ENCODE measurements around the gene RUNX2. TPM values are rescaled to one million over a fixed set of nuclear protein-coding genes. Genes with fewer than 3 reads are reported as not detected.

RUNX2 gene
- total RNA-seq, 2 experiments from 2014 or later: 5.1 to 6.3 TPM

DNA sequence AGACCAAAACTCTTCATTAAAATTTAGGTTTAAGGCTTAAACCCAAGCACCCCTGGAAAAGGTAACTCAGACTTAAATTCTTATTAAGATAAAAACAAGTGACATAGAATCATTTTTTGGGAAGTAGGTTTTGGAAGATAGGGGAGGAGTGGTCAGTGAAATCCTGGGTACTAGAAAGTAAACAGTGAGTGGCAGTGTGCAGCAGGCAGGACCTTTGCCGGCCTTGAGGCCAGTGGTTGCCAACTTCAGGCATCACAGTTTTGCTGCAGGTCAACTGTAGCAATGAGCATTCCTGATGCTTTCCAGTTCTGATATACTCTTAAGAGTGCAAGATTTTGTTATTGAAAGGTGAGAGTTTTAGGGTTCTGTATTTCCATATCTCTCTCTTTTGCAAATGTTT lies 118.9 kb downstream of the RUNX2 start:
- Mint-ChIP-seq H3K4me3 (no peak overlapping the region), H3K36me3 (peaks cover 3% of the 10 kb centered on the region), H3K9me3 (no peaks in the 10 kb centered on the region), H3K4me1 (peaks cover 16% of the 10 kb centered on the region), H3K27me3 (no peaks in the 10 kb centered on the region), H3K27ac (no peak overlapping the region)
- POLR2A ChIA-PET: no interaction called here
- DNase-seq: no peak
- ATAC-seq (ENCODE audit: low read depth): no peak

DNA sequence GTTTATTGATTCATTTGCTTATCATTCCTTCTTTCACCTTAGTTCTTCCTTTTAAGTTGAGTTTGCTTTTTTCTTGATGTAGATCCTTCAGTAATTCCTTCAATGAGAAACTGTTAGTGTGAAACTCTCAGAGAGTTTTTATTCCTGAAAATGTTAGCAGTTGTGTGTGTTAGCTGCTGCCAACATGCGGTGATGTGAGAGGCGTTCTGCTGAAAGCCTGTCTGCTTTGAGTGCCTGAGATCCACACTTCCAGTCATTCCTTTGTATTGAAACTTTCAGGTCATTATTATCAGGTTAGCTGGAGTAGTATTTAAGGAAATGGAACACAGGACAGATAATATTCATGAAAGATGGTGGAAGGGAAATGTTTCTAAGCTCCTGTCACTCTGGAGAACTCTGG lies 119.6 kb downstream of the RUNX2 start:
- peaks cover 4% of the 10 kb centered on the region for H3K36me3 Mint-ChIP-seq
- H3K4me3 Mint-ChIP-seq: no peak overlapping the region
- no peaks in the 10 kb centered on the region for H3K9me3 Mint-ChIP-seq
- POLR2A ChIA-PET: no interaction called here
- DNase-seq (no peak), ATAC-seq (ENCODE audit: low read depth) (no peak)
- peaks cover 16% of the 10 kb centered on the region for H3K4me1 Mint-ChIP-seq
- no peaks in the 10 kb centered on the region for H3K27me3 Mint-ChIP-seq
- no peak overlapping the region for H3K27ac Mint-ChIP-seq

DNA sequence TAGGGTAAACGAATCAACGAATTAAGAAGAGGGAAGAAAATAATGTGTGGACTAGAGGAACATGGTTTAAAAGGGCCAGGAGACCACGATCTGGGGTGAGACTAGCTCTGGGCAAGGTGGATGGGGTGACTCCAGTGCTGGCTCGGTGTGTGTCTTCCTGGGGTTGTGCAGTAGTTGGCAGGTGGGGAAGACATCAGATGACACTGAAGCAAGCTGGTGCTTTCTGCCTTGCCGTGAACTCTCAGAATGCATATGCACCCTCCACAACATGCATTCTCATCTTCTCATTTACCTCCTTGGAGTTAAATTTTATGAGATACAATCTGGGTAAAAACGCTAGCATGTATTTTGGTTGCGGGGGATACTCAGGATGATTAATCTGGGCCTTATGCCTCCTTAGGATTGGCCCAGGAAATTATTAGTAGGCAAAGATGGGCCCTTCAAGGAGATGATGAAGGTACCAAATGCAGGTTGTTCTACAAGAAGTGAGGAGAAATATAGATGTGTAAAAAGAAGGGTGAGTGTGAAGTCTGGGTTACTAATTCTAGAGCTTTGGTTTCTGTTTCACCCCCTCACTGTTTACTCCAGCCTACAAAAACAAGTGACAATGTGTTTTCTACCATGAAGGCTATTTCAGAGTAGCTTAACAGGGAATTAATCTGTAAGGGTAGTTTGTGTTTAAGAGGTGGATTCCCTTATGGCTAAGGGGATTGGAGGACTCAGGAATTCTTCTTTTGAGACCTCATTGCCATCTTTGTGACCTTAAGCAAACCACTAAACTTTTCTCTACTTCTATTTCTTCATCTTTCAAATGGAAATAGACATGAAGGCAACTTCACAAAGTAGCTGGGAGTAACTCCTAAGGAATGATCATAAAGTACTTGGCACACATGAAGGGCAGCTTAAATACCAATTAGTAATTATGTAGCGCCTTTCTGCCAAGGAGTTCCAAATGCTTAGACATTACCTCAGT lies 120.6 kb downstream of the RUNX2 start:
- Mint-ChIP-seq H3K27ac (no peak overlapping the region), H3K4me1 (peaks cover 16% of the 10 kb centered on the region), H3K27me3 (no peaks in the 10 kb centered on the region), H3K4me3 (no peak overlapping the region), H3K9me3 (no peaks in the 10 kb centered on the region), H3K36me3 (peaks cover 4% of the 10 kb centered on the region)
- DNase-seq (no peak), ATAC-seq (ENCODE audit: low read depth) (no peak)
- POLR2A ChIA-PET: no interaction called here

DNA sequence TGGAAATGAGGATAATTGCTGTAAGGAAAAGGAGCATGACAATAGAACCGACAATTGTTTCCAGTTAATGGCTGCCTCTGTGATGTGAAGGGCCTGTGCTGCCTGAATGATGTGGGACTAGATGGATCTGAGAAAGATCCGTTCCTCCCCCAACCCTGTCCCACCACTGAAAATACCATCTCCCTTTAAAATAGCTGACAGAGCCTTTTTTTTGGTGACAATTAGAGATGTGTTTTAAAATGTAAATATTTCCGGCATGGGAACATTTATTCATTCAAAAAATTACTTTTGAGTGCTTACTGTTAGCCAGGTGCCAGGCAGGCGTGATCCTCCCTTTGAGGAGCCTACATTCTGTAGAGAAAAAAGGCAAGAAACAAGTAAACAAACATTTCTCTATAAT lies 122.0 kb downstream of the RUNX2 start:
- H3K36me3 Mint-ChIP-seq: peaks cover 4% of the 10 kb centered on the region
- ATAC-seq (ENCODE audit: low read depth) (no peak), DNase-seq (no peak)
- H3K27me3 Mint-ChIP-seq: no peaks in the 10 kb centered on the region
- POLR2A ChIA-PET: no interaction called here
- H3K9me3 Mint-ChIP-seq: no peaks in the 10 kb centered on the region
- no peak overlapping the region for H3K27ac Mint-ChIP-seq
- peaks cover 17% of the 10 kb centered on the region for H3K4me1 Mint-ChIP-seq
- H3K4me3 Mint-ChIP-seq: no peak overlapping the region

DNA sequence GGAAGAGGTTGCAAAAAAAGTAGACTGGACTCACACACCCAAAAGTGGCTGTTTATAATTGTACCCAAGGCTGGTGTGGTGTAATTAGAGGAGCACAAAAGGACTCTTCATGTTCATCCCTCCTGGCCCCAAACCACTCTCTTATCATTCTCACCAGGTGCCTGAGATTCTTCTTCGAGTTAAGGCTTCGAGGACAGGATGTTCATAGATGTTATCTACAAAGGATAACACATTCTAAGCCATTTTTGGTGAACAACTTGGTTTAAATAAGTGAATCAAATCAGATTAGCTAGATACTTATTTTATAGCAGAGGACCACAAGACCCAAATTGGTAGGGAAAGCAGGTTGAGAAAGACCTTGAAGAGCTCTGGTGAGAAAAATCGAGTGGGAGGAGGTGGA lies 122.7 kb downstream of the RUNX2 start:
- H3K27me3 Mint-ChIP-seq: no peaks in the 10 kb centered on the region
- no peak overlapping the region for H3K27ac Mint-ChIP-seq
- ATAC-seq (ENCODE audit: low read depth): no peak
- DNase-seq: no peak
- POLR2A ChIA-PET: no interaction called here
- H3K9me3 Mint-ChIP-seq: no peaks in the 10 kb centered on the region
- H3K4me1 Mint-ChIP-seq: peaks cover 15% of the 10 kb centered on the region
- peaks cover 4% of the 10 kb centered on the region for H3K36me3 Mint-ChIP-seq
- H3K4me3 Mint-ChIP-seq: no peak overlapping the region

DNA sequence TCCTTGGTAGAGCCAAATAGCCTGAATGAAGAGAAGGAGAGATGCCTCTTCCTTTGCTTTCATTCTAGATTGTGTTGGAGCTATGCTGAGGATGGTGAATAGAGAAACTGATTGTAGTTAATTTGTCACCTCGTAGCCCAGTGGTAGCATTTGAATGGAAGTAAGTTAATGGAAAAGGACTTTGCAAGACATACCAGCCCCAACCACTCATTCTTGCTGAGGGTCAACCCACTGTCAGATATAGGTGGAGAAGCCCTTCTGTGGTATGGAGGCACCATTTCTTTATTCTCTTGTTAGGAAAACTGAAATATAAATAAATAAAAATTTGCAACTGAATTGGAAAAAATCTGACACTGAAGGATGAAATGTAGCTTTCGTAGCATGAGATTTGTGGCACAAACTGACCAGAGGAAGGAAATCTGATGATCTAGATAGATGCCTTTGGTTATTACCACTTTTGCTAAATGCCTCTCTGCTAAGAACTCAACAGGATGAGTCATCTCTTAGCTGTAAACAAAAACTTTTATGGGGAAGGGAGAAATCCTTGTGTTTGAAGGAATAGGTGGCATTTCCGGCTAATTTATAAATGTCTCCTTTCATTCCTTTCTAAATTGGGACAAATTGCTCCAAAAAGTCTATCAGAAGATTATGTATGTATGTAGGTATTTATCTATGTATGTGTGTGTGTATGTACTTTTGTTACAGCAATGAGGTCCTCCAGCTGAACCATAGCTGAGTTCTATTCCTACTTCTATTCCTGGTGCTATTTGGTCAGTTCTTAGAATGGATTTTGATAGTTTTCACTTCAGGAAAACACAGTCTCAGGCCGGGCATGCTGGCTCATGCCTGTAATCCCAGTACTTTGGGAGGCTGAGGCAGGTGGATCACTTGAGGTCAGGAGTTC lies 126.1 kb downstream of the RUNX2 start:
- ATAC-seq (ENCODE audit: low read depth) (no peak), DNase-seq (no peak)
- POLR2A ChIA-PET: no interaction called here
- no peaks in the 10 kb centered on the region for H3K27me3 Mint-ChIP-seq
- H3K36me3 Mint-ChIP-seq: peaks cover 11% of the 10 kb centered on the region
- H3K4me1 Mint-ChIP-seq: peaks cover 15% of the 10 kb centered on the region
- no peak overlapping the region for H3K27ac Mint-ChIP-seq
- H3K9me3 Mint-ChIP-seq: no peaks in the 10 kb centered on the region
- no peak overlapping the region for H3K4me3 Mint-ChIP-seq

DNA sequence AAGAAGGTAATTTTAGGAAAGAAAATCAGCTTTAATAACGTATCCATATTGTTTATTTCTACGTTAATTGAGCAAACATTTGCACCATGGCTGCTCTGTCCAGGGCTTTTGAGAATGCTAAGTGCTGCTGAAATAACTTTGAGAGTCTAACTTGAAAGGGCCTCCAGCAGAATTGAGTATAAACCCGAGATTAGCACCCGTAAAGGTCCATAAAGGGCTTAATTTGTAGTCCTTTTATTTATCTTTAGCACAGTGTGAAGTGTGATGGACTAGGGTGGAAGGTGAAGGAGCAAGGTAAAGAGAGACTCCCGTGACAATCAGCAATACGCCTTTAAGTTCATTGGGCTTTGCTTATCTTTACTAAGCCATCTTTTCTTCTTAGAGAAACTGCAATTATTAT lies 127.3 kb downstream of the RUNX2 start:
- POLR2A ChIA-PET: no interaction called here
- Mint-ChIP-seq H3K4me1 (peaks cover 12% of the 10 kb centered on the region), H3K27ac (no peak overlapping the region), H3K9me3 (no peaks in the 10 kb centered on the region), H3K4me3 (no peak overlapping the region), H3K27me3 (no peaks in the 10 kb centered on the region), H3K36me3 (peaks cover 10% of the 10 kb centered on the region)
- DNase-seq: no peak
- ATAC-seq (ENCODE audit: low read depth): no peak

DNA sequence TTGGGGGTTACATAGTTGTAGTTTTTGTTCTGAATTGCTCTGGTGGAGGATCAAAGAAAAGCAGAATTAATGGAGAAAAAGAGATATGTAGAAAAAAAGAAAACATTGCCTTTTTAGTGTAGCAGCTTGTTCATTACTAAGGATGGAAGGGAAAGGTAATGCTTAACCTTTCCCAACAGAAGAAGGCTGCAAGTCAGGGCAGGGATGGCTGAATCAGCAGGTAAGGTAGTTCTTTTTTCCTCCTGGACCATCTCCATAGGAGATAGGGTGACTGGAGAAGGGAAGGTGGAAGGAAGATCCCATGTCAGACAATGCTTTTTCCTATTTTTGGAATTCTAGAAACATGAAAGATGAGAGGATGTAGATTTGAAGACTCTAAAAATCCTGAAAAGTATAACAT lies 129.0 kb downstream of the RUNX2 start:
- no peak for DNase-seq
- no peak overlapping the region for H3K4me3 Mint-ChIP-seq
- peaks cover 8% of the 10 kb centered on the region for H3K36me3 Mint-ChIP-seq
- H3K27me3 Mint-ChIP-seq: no peaks in the 10 kb centered on the region
- no peaks in the 10 kb centered on the region for H3K9me3 Mint-ChIP-seq
- POLR2A ChIA-PET: no interaction called here
- no peak for ATAC-seq (ENCODE audit: low read depth)
- H3K4me1 Mint-ChIP-seq: peaks cover 6% of the 10 kb centered on the region
- no peak overlapping the region for H3K27ac Mint-ChIP-seq

DNA sequence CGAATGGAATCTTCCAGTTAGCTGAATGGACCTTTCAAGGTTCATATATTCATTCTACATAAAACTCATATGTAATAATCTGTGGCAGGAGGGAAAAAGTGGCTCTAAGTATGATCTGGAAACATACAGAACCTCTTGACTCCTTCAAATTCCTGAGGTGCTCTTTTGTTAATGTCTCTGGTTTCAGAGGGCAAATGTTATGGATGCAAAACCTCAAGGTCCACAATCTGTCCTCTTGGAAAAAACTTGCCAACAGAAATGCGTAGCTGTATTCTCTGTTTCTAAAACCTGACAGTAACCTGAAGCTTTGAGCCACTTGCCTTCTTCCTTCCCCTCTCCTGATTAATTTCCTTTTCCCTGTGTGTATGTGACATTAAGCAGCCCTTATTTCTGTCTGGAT lies 130.5 kb downstream of the RUNX2 start:
- H3K36me3 Mint-ChIP-seq: peaks cover 7% of the 10 kb centered on the region
- POLR2A ChIA-PET: interaction anchor here (0.7 kb wide), 1 partner anchor 128 kb away, joined by 3 read pairs; no protein-coding TSS in a partner anchor
- no peaks in the 10 kb centered on the region for H3K9me3 Mint-ChIP-seq
- no peaks in the 10 kb centered on the region for H3K27me3 Mint-ChIP-seq
- no peak overlapping the region for H3K4me3 Mint-ChIP-seq
- peaks cover 8% of the 10 kb centered on the region for H3K4me1 Mint-ChIP-seq
- H3K27ac Mint-ChIP-seq: no peak overlapping the region
- ATAC-seq (ENCODE audit: low read depth) (no peak), DNase-seq (no peak)

DNA sequence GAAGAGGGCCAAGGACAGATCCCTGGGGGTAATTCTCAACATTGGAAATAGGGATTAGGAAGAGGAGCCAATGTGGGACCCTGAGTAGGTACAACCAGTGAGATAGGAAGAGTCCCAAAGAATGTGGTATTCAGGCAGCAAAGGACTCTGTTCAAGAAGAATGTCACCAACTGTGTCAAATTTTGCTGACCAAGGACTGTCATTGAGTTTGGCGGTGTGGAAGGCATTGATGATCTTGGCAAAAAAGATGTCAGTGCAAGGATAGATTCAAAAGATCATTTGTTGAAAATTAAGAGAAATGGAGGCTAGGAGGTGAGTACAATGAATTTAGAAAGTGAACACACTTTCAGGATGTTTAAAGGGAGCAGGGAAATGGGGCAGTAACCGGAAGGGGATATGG lies 132.0 kb downstream of the RUNX2 start:
- Mint-ChIP-seq H3K4me1 (peaks cover 5% of the 10 kb centered on the region), H3K4me3 (no peak overlapping the region), H3K36me3 (peaks cover 7% of the 10 kb centered on the region), H3K27me3 (no peaks in the 10 kb centered on the region), H3K27ac (no peak overlapping the region), H3K9me3 (no peaks in the 10 kb centered on the region)
- no peak for DNase-seq
- ATAC-seq (ENCODE audit: low read depth): no peak
- POLR2A ChIA-PET: no interaction called here

DNA sequence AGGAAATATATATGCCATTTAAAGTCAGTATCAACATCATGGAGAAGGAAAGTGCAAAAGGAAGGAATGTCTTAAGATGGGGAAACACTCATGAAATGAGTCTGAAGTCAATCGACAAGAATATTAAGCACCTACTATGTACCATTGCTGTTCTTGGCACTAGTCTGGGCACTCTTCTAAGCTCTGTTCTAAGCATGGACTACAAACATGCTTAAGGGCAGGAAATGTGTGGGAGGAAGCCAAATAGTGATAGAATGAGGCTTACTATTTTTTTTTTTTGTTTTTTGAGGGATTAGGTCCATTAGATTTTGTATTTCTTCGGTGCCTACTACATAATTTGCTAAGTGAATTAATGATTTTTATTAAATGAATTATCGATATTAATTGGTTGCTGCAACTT lies 133.4 kb downstream of the RUNX2 start:
- H3K9me3 Mint-ChIP-seq: no peaks in the 10 kb centered on the region
- peaks cover 5% of the 10 kb centered on the region for H3K36me3 Mint-ChIP-seq
- DNase-seq: no peak
- H3K27ac Mint-ChIP-seq: no peak overlapping the region
- no peak for ATAC-seq (ENCODE audit: low read depth)
- H3K27me3 Mint-ChIP-seq: no peaks in the 10 kb centered on the region
- POLR2A ChIA-PET: no interaction called here
- no peak overlapping the region for H3K4me3 Mint-ChIP-seq
- peaks cover 5% of the 10 kb centered on the region for H3K4me1 Mint-ChIP-seq

DNA sequence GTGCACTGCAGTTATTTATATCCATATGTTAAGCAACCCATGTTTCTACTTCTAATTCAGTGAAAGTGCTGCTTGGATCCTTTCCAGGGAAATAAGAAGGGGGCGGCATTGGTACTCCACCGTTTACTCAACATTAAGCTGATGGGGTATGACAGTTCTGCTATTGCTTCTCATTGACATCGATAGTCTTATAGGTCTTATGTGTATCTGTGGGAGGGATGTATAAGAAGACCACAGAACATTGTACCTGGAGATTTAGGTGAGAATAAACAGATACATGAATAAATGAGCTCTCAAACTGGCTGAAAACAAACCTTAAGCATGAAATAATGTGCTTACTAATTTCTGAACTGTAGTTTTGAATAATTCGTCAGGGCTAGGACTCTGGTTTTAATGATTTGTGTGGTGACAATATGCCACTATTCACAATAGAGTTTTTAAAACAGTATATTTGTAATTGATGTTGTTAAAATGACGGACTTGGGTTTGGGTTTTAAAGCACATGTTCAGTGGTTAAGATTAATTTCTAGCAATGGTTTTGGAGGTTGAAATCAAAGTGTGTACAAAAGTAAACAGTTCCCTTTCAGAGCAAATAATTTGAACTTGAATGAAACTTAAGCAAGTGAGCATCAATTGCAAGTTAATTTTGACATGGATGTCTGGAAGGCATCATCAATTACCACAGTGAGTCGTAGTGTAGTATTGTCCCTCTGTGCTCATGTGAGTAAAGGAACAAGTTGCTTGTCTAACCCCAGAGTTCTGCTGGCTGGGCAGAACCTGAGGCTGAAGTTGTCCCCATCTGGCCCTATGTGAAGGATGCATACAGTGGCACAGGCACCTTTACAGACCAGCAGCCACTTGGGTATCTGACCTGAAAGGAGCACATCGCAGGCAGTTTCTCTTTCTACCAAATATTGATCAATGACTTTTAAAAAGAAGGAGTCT lies 134.3 kb downstream of the RUNX2 start:
- no peak for ATAC-seq (ENCODE audit: low read depth)
- H3K36me3 Mint-ChIP-seq: no peaks in the 10 kb centered on the region
- no peak overlapping the region for H3K27ac Mint-ChIP-seq
- H3K4me3 Mint-ChIP-seq: no peak overlapping the region
- peaks cover 1% of the 10 kb centered on the region for H3K4me1 Mint-ChIP-seq
- H3K27me3 Mint-ChIP-seq: no peaks in the 10 kb centered on the region
- no peaks in the 10 kb centered on the region for H3K9me3 Mint-ChIP-seq
- DNase-seq: no peak
- POLR2A ChIA-PET: no interaction called here

DNA sequence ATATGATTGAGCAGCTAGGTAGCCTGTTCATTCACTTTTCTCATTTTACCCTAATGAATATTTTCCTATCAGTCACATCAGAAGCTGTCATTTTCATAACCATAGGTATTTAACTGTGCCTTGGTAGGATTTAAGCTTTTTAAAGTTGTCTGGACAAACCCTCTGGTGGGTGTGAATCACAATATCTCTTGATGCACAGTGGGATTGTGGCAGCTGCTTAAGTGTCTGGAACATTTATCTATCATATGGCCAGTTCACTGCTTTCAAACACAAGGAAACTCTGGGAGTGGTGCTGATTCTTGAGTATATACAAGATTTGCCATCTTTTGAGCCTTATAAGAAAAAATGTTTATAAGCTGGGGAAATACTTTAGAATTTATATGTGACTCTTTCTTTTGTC lies 136.6 kb downstream of the RUNX2 start:
- Mint-ChIP-seq H3K36me3 (no peaks in the 10 kb centered on the region), H3K27ac (no peak overlapping the region), H3K4me3 (no peak overlapping the region), H3K27me3 (no peaks in the 10 kb centered on the region), H3K4me1 (peaks cover 5% of the 10 kb centered on the region), H3K9me3 (no peaks in the 10 kb centered on the region)
- POLR2A ChIA-PET: no interaction called here
- ATAC-seq (ENCODE audit: low read depth) (no peak), DNase-seq (no peak)
